ENCODE measurements around the gene ZNF536. TPM values are rescaled to one million over a fixed set of nuclear protein-coding genes. Genes with fewer than 3 reads are reported as not detected.

ZNF536 gene
- total RNA-seq, 1 experiment from 2014 or later, result not detected

GRCh38 chr19:30547246-30547645 is 175.1 kb downstream of the ZNF536 start:
- no peaks in the 10 kb centered on the region for H3F3A ChIP-seq (ENCODE audit: low read length, unreplicated experiment)
- no peak overlapping the region for H3K4me3 ChIP-seq (ENCODE audit: low read length)
- no peak for TF ChIP-seq CTCF (conservative IDR thresholded peaks at IDR 0.05; ENCODE audit: low read depth, low read length)
- TF ChIP-seq EZH2phosphoT487 (IDR thresholded peaks at IDR 0.05; ENCODE audit: borderline replicate concordance, low read length), result no peak
- TF ChIP-seq EZH2 (IDR thresholded peaks at IDR 0.05; ENCODE audit: low read length, unreplicated experiment), result no peak
- intact Hi-C loops (cut with micrococcal nuclease), result no loop called here
- no peaks in the 10 kb centered on the region for H3K36me3 ChIP-seq (ENCODE audit: low read depth, low read length)
- no peaks in the 10 kb centered on the region for H4K20me1 ChIP-seq (ENCODE audit: low read length)
- no peak for DNase-seq
- no peaks in the 10 kb centered on the region for H3K4me1 ChIP-seq (ENCODE audit: insufficient read depth, low read length)
- H3K9me3 ChIP-seq (ENCODE audit: low read length), result no peaks in the 10 kb centered on the region
- no peak overlapping the region for H3K9ac ChIP-seq (ENCODE audit: low read length)
- ChIA-PET CTCF (no interaction called here), POLR2A (ENCODE audit: unreplicated experiment) (no interaction called here)
- ATAC-seq, result no peak
- H3K9me2 ChIP-seq (replicated peaks; ENCODE audit: low read length), result no peaks in the 10 kb centered on the region
- BruUV-seq (replicated peaks), result no TSS peak
- no peak overlapping the region for H3K4me2 ChIP-seq (ENCODE audit: low read length)
- no peak overlapping the region for H2AFZ ChIP-seq (ENCODE audit: low read length)
- H3K27me3 ChIP-seq (ENCODE audit: low read length), result no peaks in the 10 kb centered on the region
- no peak overlapping the region for H3K27ac ChIP-seq (ENCODE audit: low read length)
- no peaks in the 10 kb centered on the region for H3K79me2 ChIP-seq (ENCODE audit: low read length)

GRCh38 chr19:30549151-30549550 is 177.0 kb downstream of the ZNF536 start:
- no peak for TF ChIP-seq EZH2 (IDR thresholded peaks at IDR 0.05; ENCODE audit: low read length, unreplicated experiment)
- TF ChIP-seq CTCF (conservative IDR thresholded peaks at IDR 0.05; ENCODE audit: low read depth, low read length), result no peak
- no peak for TF ChIP-seq EZH2phosphoT487 (IDR thresholded peaks at IDR 0.05; ENCODE audit: borderline replicate concordance, low read length)
- no peak overlapping the region for H2AFZ ChIP-seq (ENCODE audit: low read length)
- H4K20me1 ChIP-seq (ENCODE audit: low read length), result no peaks in the 10 kb centered on the region
- H3K9ac ChIP-seq (ENCODE audit: low read length), result no peak overlapping the region
- DNase-seq, result no peak
- no peaks in the 10 kb centered on the region for H3K9me2 ChIP-seq (replicated peaks; ENCODE audit: low read length)
- H3K79me2 ChIP-seq (ENCODE audit: low read length), result no peaks in the 10 kb centered on the region
- H3K27me3 ChIP-seq (ENCODE audit: low read length), result no peaks in the 10 kb centered on the region
- intact Hi-C loops (cut with micrococcal nuclease), result no loop called here
- no peaks in the 10 kb centered on the region for H3K4me1 ChIP-seq (ENCODE audit: insufficient read depth, low read length)
- H3K36me3 ChIP-seq (ENCODE audit: low read depth, low read length), result no peaks in the 10 kb centered on the region
- H3K27ac ChIP-seq (ENCODE audit: low read length), result no peak overlapping the region
- ChIA-PET CTCF (no interaction called here), POLR2A (ENCODE audit: unreplicated experiment) (no interaction called here)
- BruUV-seq (replicated peaks), result no TSS peak
- H3K9me3 ChIP-seq (ENCODE audit: low read length), result no peaks in the 10 kb centered on the region
- H3K4me3 ChIP-seq (ENCODE audit: low read length), result no peak overlapping the region
- H3F3A ChIP-seq (ENCODE audit: low read length, unreplicated experiment), result no peaks in the 10 kb centered on the region
- H3K4me2 ChIP-seq (ENCODE audit: low read length), result no peak overlapping the region
- ATAC-seq, result no peak

- BruUV-seq (replicated peaks), result no TSS peak
- Histone ChIP-seq H3K27ac (ENCODE audit: low read length) (no peak overlapping the region), H4K20me1 (ENCODE audit: low read length) (no peaks in the 10 kb centered on the region), H3K79me2 (ENCODE audit: low read length) (no peaks in the 10 kb centered on the region), H3F3A (ENCODE audit: low read length, unreplicated experiment) (no peaks in the 10 kb centered on the region), H2AFZ (ENCODE audit: low read length) (no peak overlapping the region), H3K9me3 (ENCODE audit: low read length) (no peaks in the 10 kb centered on the region), H3K9me2 (replicated peaks; ENCODE audit: low read length) (no peaks in the 10 kb centered on the region), H3K27me3 (ENCODE audit: low read length) (no peaks in the 10 kb centered on the region), H3K36me3 (ENCODE audit: low read depth, low read length) (no peaks in the 10 kb centered on the region), H3K4me2 (ENCODE audit: low read length) (no peak overlapping the region), H3K4me3 (ENCODE audit: low read length) (no peak overlapping the region), H3K9ac (ENCODE audit: low read length) (no peak overlapping the region), H3K4me1 (ENCODE audit: insufficient read depth, low read length) (no peaks in the 10 kb centered on the region)
- CTCF ChIA-PET, result no interaction called here
- DNase-seq (no peak), ATAC-seq (no peak)
- TF ChIP-seq CTCF (conservative IDR thresholded peaks at IDR 0.05; ENCODE audit: low read depth, low read length) (no peak), EZH2phosphoT487 (IDR thresholded peaks at IDR 0.05; ENCODE audit: borderline replicate concordance, low read length) (no peak), EZH2 (IDR thresholded peaks at IDR 0.05; ENCODE audit: low read length, unreplicated experiment) (no peak)
- POLR2A ChIA-PET (ENCODE audit: unreplicated experiment), result no interaction called here
- intact Hi-C loops (cut with micrococcal nuclease), result no loop called here
Measured at GRCh38 chr19:30551271-30551670, 179.1 kb downstream of the ZNF536 start.
